ENCODE measurements around the gene APOH.

GRCh38 chr17:66228887-66229782, at the start of gene APOH:
- no peak for TF ChIP-seq CTCF (IDR thresholded peaks at IDR 0.05)
- TF ChIP-seq POLR2A (IDR thresholded peaks at IDR 0.05) = no peak
